ENCODE results near the gene DMRT1. TPM values are rescaled to one million over a fixed set of nuclear protein-coding genes. Genes with fewer than 3 reads are reported as not detected.

Gene DMRT1
- total RNA-seq, 1 donor from 2014 or later = not detected

- H3K4me3 ChIP-seq (ENCODE audit: insufficient read depth, low read depth, low read length) = no peak overlapping the region
- H3K36me3 Mint-ChIP-seq (ENCODE audit: low read depth, unreplicated experiment) = no peaks in the 10 kb centered on the region
- H3K27me3 Mint-ChIP-seq (ENCODE audit: low read depth, unreplicated experiment) = peaks cover 73% of the 10 kb centered on the region
- peaks cover 86% of the 10 kb centered on the region for H3K27me3 ChIP-seq (ENCODE audit: insufficient read depth, low read length)
- no peak overlapping the region for H3K27ac ChIP-seq (ENCODE audit: low read depth, low read length)
- DNase-seq (ENCODE audit: low read depth) (no peak), FAIRE-seq (no peak)
- H3K36me3 ChIP-seq (ENCODE audit: insufficient read depth, low read length) = no peaks in the 10 kb centered on the region
- peak overlapping the region; percentile 40 for H3K4me3 Mint-ChIP-seq (ENCODE audit: unreplicated experiment)
- no peak overlapping the region for H3K4me2 ChIP-seq (ENCODE audit: low read length)
- H3K9me3 ChIP-seq (ENCODE audit: insufficient read depth, low read depth, low read length) = peaks cover 3% of the 10 kb centered on the region
- H3K9me3 Mint-ChIP-seq (ENCODE audit: unreplicated experiment) = peaks cover 12% of the 10 kb centered on the region
- H3K27ac Mint-ChIP-seq (ENCODE audit: unreplicated experiment) = peak overlapping the region; percentile 8
- H3K9ac ChIP-seq (ENCODE audit: low read length) = no peak overlapping the region
- H3K4me1 ChIP-seq (ENCODE audit: insufficient read depth, low read length) = no peaks in the 10 kb centered on the region
- no peaks in the 10 kb centered on the region for H3K4me1 Mint-ChIP-seq (ENCODE audit: low read depth, unreplicated experiment)
- no peak overlapping the region for H2AFZ ChIP-seq (ENCODE audit: low read depth, low read length)
- no peaks in the 10 kb centered on the region for H3K79me2 ChIP-seq (ENCODE audit: insufficient read depth, low read length)
- no peaks in the 10 kb centered on the region for H4K20me1 ChIP-seq (ENCODE audit: insufficient read depth, low read length)
- TF ChIP-seq EZH2 (IDR thresholded peaks at IDR 0.05; ENCODE audit: insufficient read depth, low read length) = no peak
- TF ChIP-seq, protein P1, sequence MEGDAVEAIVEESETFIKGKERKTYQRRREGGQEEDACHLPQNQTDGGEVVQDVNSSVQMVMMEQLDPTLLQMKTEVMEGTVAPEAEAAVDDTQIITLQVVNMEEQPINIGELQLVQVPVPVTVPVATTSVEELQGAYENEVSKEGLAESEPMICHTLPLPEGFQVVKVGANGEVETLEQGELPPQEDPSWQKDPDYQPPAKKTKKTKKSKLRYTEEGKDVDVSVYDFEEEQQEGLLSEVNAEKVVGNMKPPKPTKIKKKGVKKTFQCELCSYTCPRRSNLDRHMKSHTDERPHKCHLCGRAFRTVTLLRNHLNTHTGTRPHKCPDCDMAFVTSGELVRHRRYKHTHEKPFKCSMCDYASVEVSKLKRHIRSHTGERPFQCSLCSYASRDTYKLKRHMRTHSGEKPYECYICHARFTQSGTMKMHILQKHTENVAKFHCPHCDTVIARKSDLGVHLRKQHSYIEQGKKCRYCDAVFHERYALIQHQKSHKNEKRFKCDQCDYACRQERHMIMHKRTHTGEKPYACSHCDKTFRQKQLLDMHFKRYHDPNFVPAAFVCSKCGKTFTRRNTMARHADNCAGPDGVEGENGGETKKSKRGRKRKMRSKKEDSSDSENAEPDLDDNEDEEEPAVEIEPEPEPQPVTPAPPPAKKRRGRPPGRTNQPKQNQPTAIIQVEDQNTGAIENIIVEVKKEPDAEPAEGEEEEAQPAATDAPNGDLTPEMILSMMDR (IDR thresholded peaks at IDR 0.05; ENCODE audit: insufficient read depth, low read depth, low read length) = no peak
Measured at GRCh38 chr9:973295-973834, 131.9 kb downstream of the DMRT1 start.

GRCh38 chr9:974031-974995 lies 132.8 kb downstream of the DMRT1 start:
- H3K27me3 Mint-ChIP-seq (ENCODE audit: low read depth, unreplicated experiment) = peaks cover 74% of the 10 kb centered on the region
- DNase-seq (ENCODE audit: low read depth) (no peak), FAIRE-seq (no peak)
- Histone ChIP-seq H4K20me1 (ENCODE audit: insufficient read depth, low read length) (no peaks in the 10 kb centered on the region), H2AFZ (ENCODE audit: low read depth, low read length) (no peak overlapping the region), H3K36me3 (ENCODE audit: insufficient read depth, low read length) (no peaks in the 10 kb centered on the region), H3K4me3 (ENCODE audit: insufficient read depth, low read depth, low read length) (no peak overlapping the region), H3K4me1 (ENCODE audit: insufficient read depth, low read length) (no peaks in the 10 kb centered on the region), H3K9me3 (ENCODE audit: insufficient read depth, low read depth, low read length) (peaks cover 3% of the 10 kb centered on the region), H3K27me3 (ENCODE audit: insufficient read depth, low read length) (peaks cover 88% of the 10 kb centered on the region), H3K9ac (ENCODE audit: low read length) (no peak overlapping the region), H3K4me2 (ENCODE audit: low read length) (no peak overlapping the region), H3K27ac (ENCODE audit: low read depth, low read length) (no peak overlapping the region), H3K79me2 (ENCODE audit: insufficient read depth, low read length) (no peaks in the 10 kb centered on the region)
- H3K4me3 Mint-ChIP-seq (ENCODE audit: unreplicated experiment) = no peak overlapping the region
- H3K9me3 Mint-ChIP-seq (ENCODE audit: unreplicated experiment) = peaks cover 16% of the 10 kb centered on the region
- peak overlapping the region; percentile 18 for H3K27ac Mint-ChIP-seq (ENCODE audit: unreplicated experiment)
- H3K36me3 Mint-ChIP-seq (ENCODE audit: low read depth, unreplicated experiment) = no peaks in the 10 kb centered on the region
- TF ChIP-seq, protein P1 (IDR thresholded peaks at IDR 0.05; ENCODE audit: insufficient read depth, low read depth, low read length) = no peak
- no peak for TF ChIP-seq EZH2 (IDR thresholded peaks at IDR 0.05; ENCODE audit: insufficient read depth, low read length)
- H3K4me1 Mint-ChIP-seq (ENCODE audit: low read depth, unreplicated experiment) = no peaks in the 10 kb centered on the region
